Measurements from ENCODE around the gene PLCG2. TPM values are rescaled to one million over a fixed set of nuclear protein-coding genes. Genes with fewer than 3 reads are reported as not detected.

The PLCG2 gene
- total and polyA plus RNA-seq, 2 experiments from 2014 or later, result 3.5 to 10.4 TPM

DNA sequence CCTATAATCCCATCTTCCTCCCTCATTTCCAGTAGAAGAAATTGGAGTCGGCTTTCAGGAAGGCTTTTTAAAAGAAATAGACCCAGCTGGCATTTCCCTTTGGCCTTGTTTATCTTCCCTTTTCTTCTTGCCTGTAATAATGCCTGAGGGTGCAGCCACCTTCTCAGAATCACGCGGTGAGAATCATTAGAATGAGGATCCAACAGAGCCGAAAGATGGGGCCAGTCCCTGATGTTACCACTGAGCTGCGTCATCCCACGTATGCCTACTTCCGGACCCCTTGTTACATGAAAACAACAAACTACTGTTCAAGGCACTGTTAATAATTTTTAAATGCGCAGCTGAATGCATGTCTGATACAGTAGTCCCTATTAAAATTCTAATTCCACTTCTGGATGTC, 208.0 kb downstream of the PLCG2 start:
- no peaks in the 10 kb centered on the region for H3K9me3 ChIP-seq (ENCODE audit: low read depth)
- H3K27ac ChIP-seq, result no peak overlapping the region
- DNase-seq (ENCODE audit: low read depth in 1 of 2, low spot score in 1 of 2), result no peak
- no peak for TF ChIP-seq CTCF (IDR thresholded peaks at IDR 0.05; ENCODE audit: low read depth, low read length)
- H3K4me3 ChIP-seq, result no peak overlapping the region
- no peaks in the 10 kb centered on the region for H3K27me3 ChIP-seq
- H3K36me3 ChIP-seq, result no peaks in the 10 kb centered on the region
- no peaks in the 10 kb centered on the region for H3K4me1 ChIP-seq (ENCODE audit: low read depth)

DNA sequence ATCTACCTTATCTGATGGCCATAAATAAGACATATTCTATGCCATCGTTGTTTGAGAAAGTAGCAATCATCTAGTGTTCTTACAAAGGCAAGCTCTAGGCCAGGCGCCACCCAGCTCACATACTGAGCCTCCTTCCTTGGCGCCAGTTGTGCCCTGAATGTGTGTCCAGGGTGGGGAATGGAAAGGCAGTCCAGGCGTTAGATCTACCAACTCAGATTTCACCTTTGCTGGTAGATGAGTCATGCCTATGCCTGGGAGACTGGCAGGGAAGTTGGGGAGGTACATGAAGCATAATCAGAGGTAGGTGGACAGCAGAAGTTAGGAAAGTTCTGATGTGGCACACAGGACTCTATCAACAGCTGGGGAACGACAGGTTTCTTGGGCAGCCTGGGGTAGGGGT, 208.6 kb downstream of the PLCG2 start:
- no peaks in the 10 kb centered on the region for H3K27me3 ChIP-seq
- H3K4me3 ChIP-seq, result no peak overlapping the region
- no peak for DNase-seq (ENCODE audit: low read depth in 1 of 2, low spot score in 1 of 2)
- H3K9me3 ChIP-seq (ENCODE audit: low read depth), result no peaks in the 10 kb centered on the region
- no peak overlapping the region for H3K27ac ChIP-seq
- no peaks in the 10 kb centered on the region for H3K36me3 ChIP-seq
- no peaks in the 10 kb centered on the region for H3K4me1 ChIP-seq (ENCODE audit: low read depth)
- TF ChIP-seq CTCF (IDR thresholded peaks at IDR 0.05; ENCODE audit: low read depth, low read length), result no peak

- H3K27me3 ChIP-seq, result no peaks in the 10 kb centered on the region
- no peak overlapping the region for H3K27ac ChIP-seq
- no peak overlapping the region for H3K4me3 ChIP-seq
- no peaks in the 10 kb centered on the region for H3K4me1 ChIP-seq (ENCODE audit: low read depth)
- H3K9me3 ChIP-seq (ENCODE audit: low read depth), result no peaks in the 10 kb centered on the region
- no peak for DNase-seq (ENCODE audit: low read depth in 1 of 2, low spot score in 1 of 2)
- H3K36me3 ChIP-seq, result no peaks in the 10 kb centered on the region
- TF ChIP-seq CTCF (IDR thresholded peaks at IDR 0.05; ENCODE audit: low read depth, low read length), result no peak
Observed at GRCh38 chr16:81992859-81993258, 213.8 kb downstream of the PLCG2 start.

DNA sequence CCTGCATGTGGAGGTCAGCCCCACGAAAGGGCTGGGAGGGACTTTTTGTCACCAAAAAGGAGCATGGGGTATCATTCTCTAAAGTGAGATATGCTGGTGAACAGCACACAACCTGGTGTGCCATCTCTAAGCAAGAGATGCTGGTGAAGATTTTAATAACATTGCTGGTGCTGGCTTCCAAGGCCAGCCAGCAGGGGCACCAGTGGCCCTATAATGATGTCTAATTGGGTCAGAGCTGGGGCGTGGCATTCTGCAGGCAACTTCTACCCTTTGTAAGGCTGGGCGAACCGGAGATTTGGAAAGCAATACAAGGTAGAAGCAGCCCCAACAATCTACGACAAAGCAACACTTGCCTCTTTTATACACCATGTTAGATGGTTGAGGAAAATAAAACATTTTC, 215.4 kb downstream of the PLCG2 start:
- no peaks in the 10 kb centered on the region for H3K36me3 ChIP-seq
- DNase-seq (ENCODE audit: low read depth in 1 of 2, low spot score in 1 of 2), result no peak
- H3K9me3 ChIP-seq (ENCODE audit: low read depth), result no peaks in the 10 kb centered on the region
- TF ChIP-seq CTCF (IDR thresholded peaks at IDR 0.05; ENCODE audit: low read depth, low read length), result no peak
- no peak overlapping the region for H3K27ac ChIP-seq
- no peaks in the 10 kb centered on the region for H3K27me3 ChIP-seq
- H3K4me3 ChIP-seq, result no peak overlapping the region
- H3K4me1 ChIP-seq (ENCODE audit: low read depth), result no peaks in the 10 kb centered on the region

DNA sequence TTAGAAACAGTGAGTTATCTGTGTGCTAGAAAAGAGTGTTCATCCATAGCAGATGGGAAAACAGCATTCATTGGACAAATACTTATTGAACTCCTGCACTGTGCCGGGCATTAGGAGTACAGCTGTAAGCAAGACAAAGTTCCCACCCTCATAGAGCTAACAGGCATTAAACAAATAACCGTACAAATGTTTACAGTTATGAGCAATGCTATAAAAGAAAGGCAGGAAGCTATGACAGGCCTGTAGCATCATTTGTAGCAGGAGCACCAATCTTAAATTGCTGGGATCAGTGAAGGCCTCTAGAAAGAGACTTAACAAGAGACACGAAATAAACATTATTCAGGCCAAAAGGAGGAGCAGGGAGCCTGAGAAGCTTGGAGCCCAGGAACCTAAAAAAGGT, 216.6 kb downstream of the PLCG2 start:
- Histone ChIP-seq H3K27ac (no peak overlapping the region), H3K27me3 (no peaks in the 10 kb centered on the region), H3K4me1 (ENCODE audit: low read depth) (no peaks in the 10 kb centered on the region), H3K4me3 (no peak overlapping the region), H3K9me3 (ENCODE audit: low read depth) (no peaks in the 10 kb centered on the region), H3K36me3 (no peaks in the 10 kb centered on the region)
- no peak for TF ChIP-seq CTCF (IDR thresholded peaks at IDR 0.05; ENCODE audit: low read depth, low read length)
- DNase-seq (ENCODE audit: low read depth in 1 of 2, low spot score in 1 of 2), result no peak

Measured in cardiac muscle cell (in vitro differentiated cells and primary cell).